K562 (cell line): Measurements from ENCODE around the gene KIAA2012. TPM values are rescaled to one million over a fixed set of nuclear protein-coding genes. Genes with fewer than 3 reads are reported as not detected.

ENCODE experiments used
- ATAC-seq: fragments of 200-7000 bp; cut with Tn5 transposase; 3 replicates; pipeline ENCODE4 v1.9.1; 2020; ENCODE audit warnings: moderate library complexity
- BruUV-seq: library from RNA; stranded (reverse); fragments of 400-500 nt; replicated peaks from 2 replicates; lab custom pipeline; 2021; lab: Mats Ljungman, UMichigan
- CTCF ChIA-PET: fragments of 300-600 bp; formaldehyde crosslinking; extraction: SDS; loops from one replicate; lab custom pipeline; 2021; ENCODE audit warnings: low intra/inter-chr PET ratio; lab: Yijun Ruan, JAX
- POLR2A ChIA-PET: fragments of 300-600, 350-650 bp; sonication (Branson Sonifier 250); formaldehyde crosslinking; extraction: SDS; loops from one replicate; lab custom pipeline; 2021; ENCODE audit warnings: antibody characterized with exemption, inconsistent platforms; lab: Yijun Ruan, JAX
- DNase-seq, 4 experiments: peaks; one replicate each; pipeline versions ENCODE4 v3.0.0 to v3.0.0-alpha.2; 2011 to 2018; ENCODE audit warnings: low spot score in 3 of 4, mixed read lengths in 3 of 4; ENCODE audit errors: extremely low read depth in 1 of 4
- FAIRE-seq: peaks from 2 replicates; lab custom pipeline; 2011; peaks lifted over from hg19 to GRCh38; lab: Jason Lieb, UNC
- H2AFZ ChIP-seq: 2 replicates; pipeline ENCODE4 v1.6.0; 2011; ENCODE audit warnings: low read depth, low read length, control low read depth, inconsistent platforms
- H3K27ac ChIP-seq: fragments of 200-600 bp; 3 replicates; pipeline ENCODE4 v1.8.0; 2011; ENCODE audit warnings: low read depth, mild to moderate bottlenecking, control low read depth, inconsistent platforms, low read length, moderate library complexity, mixed read lengths; ENCODE audit errors: extremely low read depth
- H3K27me3 ChIP-seq, 2 experiments: fragments of 300-600 bp in 1 of 2; 2 replicates in 1 of 2; 3 replicates in 1 of 2; pipeline versions ENCODE4 v1.6.0 to v1.8.0; 2011; ENCODE audit warnings: inconsistent platforms in 2 of 2, low read length in 2 of 2, mild to moderate bottlenecking in 1 of 2, mixed read lengths in 1 of 2, moderate library complexity in 1 of 2; ENCODE audit not compliant: control insufficient read depth in 2 of 2, insufficient read depth in 2 of 2
- H3K36me3 ChIP-seq: fragments of 300-600 bp; 3 replicates; pipeline ENCODE4 v1.8.0; 2011; ENCODE audit warnings: mild to moderate bottlenecking, low read length, inconsistent platforms; ENCODE audit not compliant: control insufficient read depth, insufficient read depth
- H3K4me1 ChIP-seq, 2 experiments: fragments of 200-600 bp in 1 of 2; replicated peaks in 1 of 2; 2 replicates in 1 of 2; 3 replicates in 1 of 2; pipeline versions ENCODE4 v1.5.1 to v1.8.0; 2011; ENCODE audit warnings: inconsistent platforms in 2 of 2, low read length in 2 of 2, mild to moderate bottlenecking in 1 of 2, mixed read lengths in 1 of 2, moderate library complexity in 1 of 2; ENCODE audit not compliant: control insufficient read depth in 2 of 2, insufficient read depth in 2 of 2
- H3K4me2 ChIP-seq: 2 replicates; pipeline ENCODE4 v1.6.1; 2011; ENCODE audit warnings: low read length, control low read depth, inconsistent platforms, mixed read lengths; ENCODE audit not compliant: insufficient read depth
- H3K4me3 ChIP-seq: fragments of 200-600 bp; sonication (generic), shearing (Covaris generic); 2 replicates; pipeline ENCODE4 v1.5.1; 2016; ENCODE audit warnings: control low read depth, inconsistent platforms
- H3K79me2 ChIP-seq: fragments of 200-600 bp; 3 replicates; pipeline ENCODE4 v1.8.0; 2011; ENCODE audit warnings: low read length, inconsistent platforms; ENCODE audit not compliant: control insufficient read depth, insufficient read depth
- H3K9ac ChIP-seq, 2 experiments: 2 replicates each; pipeline versions ENCODE4 v1.6.0 to v1.6.1; 2011; ENCODE audit warnings: low read depth in 2 of 2, low read length in 2 of 2, control low read depth in 1 of 2, inconsistent platforms in 1 of 2, mild to moderate bottlenecking in 1 of 2, mixed read lengths in 1 of 2; ENCODE audit not compliant: insufficient read depth in 1 of 2
- H3K9me1 ChIP-seq: one replicate; pipeline ENCODE4 v1.6.0; 2011; ENCODE audit warnings: inconsistent platforms, mild to moderate bottlenecking, low read length, moderate library complexity; ENCODE audit not compliant: control insufficient read depth, insufficient read depth
- H3K9me3 ChIP-seq: replicated peaks from 2 replicates; pipeline ENCODE4 v1.5.1; 2011; ENCODE audit warnings: low read depth, low read length, inconsistent platforms; ENCODE audit not compliant: control insufficient read depth, insufficient read depth
- H4K20me1 ChIP-seq: replicated peaks from 2 replicates; pipeline ENCODE4 v1.6.1; 2011; ENCODE audit warnings: low read length, inconsistent platforms, mixed read lengths; ENCODE audit not compliant: control insufficient read depth, insufficient read depth
- HSF4 ChIP-seq: fragments of 250-450 bp; sonication (Bioruptor Pico); IDR thresholded peaks from 2 replicates; pipeline ENCODE4 v2.1.2; 2022; ENCODE audit warnings: mild to moderate bottlenecking, moderate library complexity, borderline replicate concordance
- L3MBTL2 ChIP-seq: fragments of 450-650 bp; IDR thresholded peaks from 2 replicates; pipeline ENCODE4 v1.6.1; 2016; ENCODE audit warnings: mild to moderate bottlenecking, moderate library complexity
- LARP7 ChIP-seq: fragments of 450-650 bp; IDR thresholded peaks from 2 replicates; pipeline ENCODE4 v1.6.1; 2016
- MECOM ChIP-seq: fragments of 250-450 bp; sonication (Bioruptor Pico); IDR thresholded peaks from 2 replicates; pipeline ENCODE4 v1.8.0; 2022; ENCODE audit warnings: inconsistent platforms
- SIN3A ChIP-seq, 2 experiments: fragments of 150-350 bp in 1 of 2; IDR thresholded peaks; 2 replicates each; pipeline ENCODE4 v1.6.1; 2011 to 2016; ENCODE audit warnings: borderline replicate concordance in 2 of 2, low read depth in 2 of 2, low read length in 2 of 2, mild to moderate bottlenecking in 2 of 2, moderate library complexity in 2 of 2; ENCODE audit not compliant: control insufficient read depth in 1 of 2
- SIN3B ChIP-seq: fragments of 450-650 bp; IDR thresholded peaks from 2 replicates; pipeline ENCODE4 v1.6.1; 2017; ENCODE audit warnings: low read depth, mild to moderate bottlenecking, moderate library complexity
- SLC30A9 ChIP-seq: fragments of 250-450 bp; sonication (Bioruptor Pico); IDR thresholded peaks from 2 replicates; pipeline ENCODE4 v1.8.0; 2022; ENCODE audit warnings: mild to moderate bottlenecking, moderate library complexity
- SRSF9 ChIP-seq: fragments of 200-400 bp; formaldehyde crosslinking; IDR thresholded peaks from 2 replicates; pipeline ENCODE4 v1.6.1; 2017; ENCODE audit warnings: low read depth, low read length, borderline replicate concordance
- TAL1 ChIP-seq: fragments of 450-650 bp; IDR thresholded peaks from 2 replicates; pipeline ENCODE4 v1.6.1; 2016; ENCODE audit warnings: mild to moderate bottlenecking
- TBP ChIP-seq: optimal IDR thresholded peaks from 2 replicates; pipeline ENCODE3; 2011; ENCODE audit warnings: low read depth, low read length, improper control_type of control experiment
- ZNF431 ChIP-seq: sonication (generic); formaldehyde crosslinking; IDR thresholded peaks from 2 replicates; pipeline ENCODE4 v1.8.0; 2022; ENCODE audit warnings: mild to moderate bottlenecking, missing genetic modification reagents
- ZNF449 ChIP-seq: fragments of 250-450 bp; sonication (Bioruptor Pico); IDR thresholded peaks from 2 replicates; pipeline ENCODE4 v1.8.0; 2022; ENCODE audit warnings: moderate library complexity, mild to moderate bottlenecking, inconsistent platforms
- WGBS: fragments of 100-300 bp; shearing (Covaris generic); methylation state at CpG from one replicate; pipeline ENCODE4 v1.1.6; 2016; ENCODE audit warnings: low coverage, mixed read lengths; ENCODE audit not compliant: insufficient coverage; ENCODE audit errors: missing lambda C conversion rate; 5-methylcytosine and 5-hydroxymethylcytosine counted together
- in situ Hi-C: fragments of 300-500 bp; cut with MboI; formaldehyde crosslinking; loops from 4 replicates; pipeline ENCODE4 v1.15.0; 2018; ENCODE audit warnings: inconsistent platforms, mixed read lengths
- intact Hi-C: fragments of 100-400 bp; cut with micrococcal nuclease; formaldehyde crosslinking; loops from 2 replicates; pipeline ENCODE4 v1.14.2; 2022
- polyA plus RNA-seq, 8 experiments: library from polyadenylated mRNA; depleted of rRNA in 4 of 8; stranded (reverse) in 5 of 8; unstranded in 3 of 8; fragments of >200 nt; fragmentation: Nextera tagmentation in 2 of 8; fragmentation: Illumina TruSeq in 1 of 8; extraction: Ambion mirVana in 2 of 8; extraction: Trizol in 1 of 8; gene quantifications; 2 replicates each; pipeline versions ENCODE4 v1.2.1 to v1.2.3, GENCODE V29; 2011 to 2014; ENCODE audit warnings: inconsistent platforms in 1 of 8, missing spikeins in 1 of 8
- total RNA-seq, 7 experiments: library from RNA; depleted of rRNA in 6 of 7; stranded (reverse); fragments of >200 nt in 6 of 7; fragmentation: Illumina TruSeq in 2 of 7; extraction: Trizol in 2 of 7; gene quantifications; 2 replicates each; pipeline versions ENCODE4 v1.2.1 to v1.2.3, GENCODE V29; 2011 to 2021; ENCODE audit warnings: low replicate concordance in 1 of 7
- TF ChIP-seq, protein P1 (sequence below): fragments of 250-450 bp; sonication (Bioruptor Pico); IDR thresholded peaks from 2 replicates; pipeline ENCODE4 v1.8.0; 2021; ENCODE audit warnings: moderate library complexity, mild to moderate bottlenecking, inconsistent platforms
- TF ChIP-seq, protein P2 (sequence below): fragments of 250-450 bp; sonication (Bioruptor Pico); IDR thresholded peaks from 2 replicates; pipeline ENCODE4 v1.8.0; 2022; ENCODE audit warnings: inconsistent platforms
- TF ChIP-seq, protein P3 (sequence below): fragments of 250-450 bp; sonication (Bioruptor Pico); IDR thresholded peaks from 2 replicates; pipeline ENCODE4 v1.8.0; 2021; ENCODE audit warnings: borderline replicate concordance, mild to moderate bottlenecking, moderate library complexity; ENCODE audit not compliant: poor library complexity, severe bottlenecking

Gene KIAA2012
- total and polyA plus RNA-seq, 9 of the 15 experiments (the other 6 are each of a cell fraction or from before 2014, with no cell fraction given): not detected

DNA sequence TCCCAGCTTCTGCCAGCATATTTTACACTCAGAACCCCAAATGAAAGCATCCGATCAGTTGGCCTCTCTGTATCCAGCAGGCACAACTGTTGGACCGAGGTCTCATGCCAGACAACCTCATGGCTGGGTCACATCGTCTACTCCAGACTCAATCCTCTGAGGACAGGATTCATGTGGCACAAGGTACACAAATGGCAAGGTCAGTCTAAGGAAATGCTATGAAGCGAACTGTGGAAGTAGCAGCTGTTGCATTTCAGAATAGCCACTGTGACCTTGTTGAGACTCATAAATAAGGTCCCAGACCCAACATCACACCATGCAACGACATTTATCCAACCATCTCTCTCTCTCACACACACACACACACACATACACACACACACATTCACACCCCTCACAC lies 46.5 kb upstream of the KIAA2012 start (continued):
- no peak for TF ChIP-seq SIN3A (IDR thresholded peaks at IDR 0.05; ENCODE audit: borderline replicate concordance in 2 of 2, control insufficient read depth in 1 of 2, low read depth in 2 of 2, low read length in 2 of 2)
- TF ChIP-seq, all 486 proteins: peak for 0

- Histone ChIP-seq H3K4me2 (no peak overlapping the region), H3K79me2 (no peaks in the 10 kb centered on the region), H3K4me3 (no peak overlapping the region), H3K27me3 (peaks cover 15 to 20% of the 10 kb centered on the region in 2 experiments; a peak in 3 of 5 replicates), H2AFZ (no peak overlapping the region), H3K36me3 (no peaks in the 10 kb centered on the region), H3K27ac (no peak overlapping the region), H3K9me1 (no peaks in the 10 kb centered on the region), H3K9ac (no peak overlapping the region), H3K9me3 (no peaks in the 10 kb centered on the region), H3K4me1 (peaks cover 4 to 30% of the 10 kb centered on the region in 2 experiments; a peak in 3 of 5 replicates), H4K20me1 (no peaks in the 10 kb centered on the region)
- intact Hi-C loops (no loop called here), in situ Hi-C loops (no loop called here)
- no peak for DNase-seq
- POLR2A ChIA-PET: no interaction called here
- CTCF ChIA-PET: no interaction called here
- ATAC-seq: no peak
- 11% methylated on average over 4 of the region's 4 CpGs for WGBS
- BruUV-seq: no TSS peak
- TF ChIP-seq, protein P1, sequence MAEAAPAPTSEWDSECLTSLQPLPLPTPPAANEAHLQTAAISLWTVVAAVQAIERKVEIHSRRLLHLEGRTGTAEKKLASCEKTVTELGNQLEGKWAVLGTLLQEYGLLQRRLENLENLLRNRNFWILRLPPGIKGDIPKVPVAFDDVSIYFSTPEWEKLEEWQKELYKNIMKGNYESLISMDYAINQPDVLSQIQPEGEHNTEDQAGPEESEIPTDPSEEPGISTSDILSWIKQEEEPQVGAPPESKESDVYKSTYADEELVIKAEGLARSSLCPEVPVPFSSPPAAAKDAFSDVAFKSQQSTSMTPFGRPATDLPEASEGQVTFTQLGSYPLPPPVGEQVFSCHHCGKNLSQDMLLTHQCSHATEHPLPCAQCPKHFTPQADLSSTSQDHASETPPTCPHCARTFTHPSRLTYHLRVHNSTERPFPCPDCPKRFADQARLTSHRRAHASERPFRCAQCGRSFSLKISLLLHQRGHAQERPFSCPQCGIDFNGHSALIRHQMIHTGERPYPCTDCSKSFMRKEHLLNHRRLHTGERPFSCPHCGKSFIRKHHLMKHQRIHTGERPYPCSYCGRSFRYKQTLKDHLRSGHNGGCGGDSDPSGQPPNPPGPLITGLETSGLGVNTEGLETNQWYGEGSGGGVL (CRISPR knock-in tag): no peak
- TF ChIP-seq, protein P2, sequence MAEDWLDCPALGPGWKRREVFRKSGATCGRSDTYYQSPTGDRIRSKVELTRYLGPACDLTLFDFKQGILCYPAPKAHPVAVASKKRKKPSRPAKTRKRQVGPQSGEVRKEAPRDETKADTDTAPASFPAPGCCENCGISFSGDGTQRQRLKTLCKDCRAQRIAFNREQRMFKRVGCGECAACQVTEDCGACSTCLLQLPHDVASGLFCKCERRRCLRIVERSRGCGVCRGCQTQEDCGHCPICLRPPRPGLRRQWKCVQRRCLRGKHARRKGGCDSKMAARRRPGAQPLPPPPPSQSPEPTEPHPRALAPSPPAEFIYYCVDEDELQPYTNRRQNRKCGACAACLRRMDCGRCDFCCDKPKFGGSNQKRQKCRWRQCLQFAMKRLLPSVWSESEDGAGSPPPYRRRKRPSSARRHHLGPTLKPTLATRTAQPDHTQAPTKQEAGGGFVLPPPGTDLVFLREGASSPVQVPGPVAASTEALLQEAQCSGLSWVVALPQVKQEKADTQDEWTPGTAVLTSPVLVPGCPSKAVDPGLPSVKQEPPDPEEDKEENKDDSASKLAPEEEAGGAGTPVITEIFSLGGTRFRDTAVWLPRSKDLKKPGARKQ: no peak
- TF ChIP-seq TBP (no peak), SLC30A9 (CRISPR knock-in tag) (no peak), TAL1 (no peak), HSF4 (CRISPR knock-in tag) (no peak), ZNF431 (CRISPR knock-in tag) (no peak), LARP7 (no peak), ZNF449 (CRISPR knock-in tag) (no peak), SIN3B (no peak), L3MBTL2 (no peak), SRSF9 (no peak), MECOM (CRISPR knock-in tag) (no peak)
- TF ChIP-seq, protein P3, sequence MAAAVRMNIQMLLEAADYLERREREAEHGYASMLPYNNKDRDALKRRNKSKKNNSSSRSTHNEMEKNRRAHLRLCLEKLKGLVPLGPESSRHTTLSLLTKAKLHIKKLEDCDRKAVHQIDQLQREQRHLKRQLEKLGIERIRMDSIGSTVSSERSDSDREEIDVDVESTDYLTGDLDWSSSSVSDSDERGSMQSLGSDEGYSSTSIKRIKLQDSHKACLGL (CRISPR knock-in tag): no peak
- no peak for FAIRE-seq
Measured at GRCh38 chr2:202030691-202031090, 42.4 kb upstream of the KIAA2012 start.
